ENCODE measurements around the gene KCND2.

- no peak for TF ChIP-seq POLR2A (IDR thresholded peaks at IDR 0.05)
- no peak for TF ChIP-seq CTCF (IDR thresholded peaks at IDR 0.05 in 4 of 5, conservative IDR thresholded peaks at IDR 0.05 in 1 of 5)
Measured at GRCh38 chr7:120405652-120406051, 132.7 kb downstream of the KCND2 start.

All from gastrocnemius medialis (tissue), 4 donors.